Uterus (tissue), 4 donors: ENCODE data around the gene KIRREL3. TPM values are rescaled to one million over a fixed set of nuclear protein-coding genes. Genes with fewer than 3 reads are reported as not detected.

Experiments used
- DNase-seq, 2 donors: peaks; one replicate each; pipeline ENCODE4 v3.0.0-alpha.2; 2019 to 2020
- H3K27ac ChIP-seq, 2 donors: fragments of 200-600 bp; sonication (generic); 1 replicate in 1 of 2; 2 replicates in 1 of 2; pipeline ENCODE4 v1.5.1; 2016 to 2018
- H3K27me3 ChIP-seq, 2 donors: fragments of 200-600 bp; sonication (generic); one replicate each; pipeline ENCODE4 v1.5.1; 2018 to 2019; ENCODE audit warnings: control low read depth in 1 of 2
- H3K36me3 ChIP-seq, 2 donors: fragments of 200-600 bp; sonication (generic); one replicate each; pipeline ENCODE4 v1.5.1; 2019; ENCODE audit warnings: control low read depth in 1 of 2
- H3K4me1 ChIP-seq, 2 donors: fragments of 200-600 bp; sonication (generic); one replicate each; pipeline ENCODE4 v1.5.1; 2018 to 2019; ENCODE audit warnings: control low read depth in 1 of 2
- H3K4me3 ChIP-seq, 2 donors: fragments of 200-600 bp; sonication (generic); 1 replicate in 1 of 2; 2 replicates in 1 of 2; pipeline ENCODE4 v1.5.1; 2018 to 2019; ENCODE audit warnings: mild to moderate bottlenecking in 1 of 2
- H3K9me3 ChIP-seq, 2 donors: fragments of 200-600 bp; sonication (generic); one replicate each; pipeline ENCODE4 v1.5.1; 2019; ENCODE audit warnings: control low read depth in 1 of 2
- POLR2A ChIP-seq, 2 donors: fragments of 450-650 bp; IDR thresholded peaks; one replicate each; pipeline ENCODE4 v1.6.1; 2016; ENCODE audit warnings: antibody characterized with exemption in 2 of 2, mild to moderate bottlenecking in 1 of 2, moderate library complexity in 1 of 2
- intact Hi-C: fragments of 100-400 bp; cut with DNase I; formaldehyde crosslinking; loops from one replicate; pipeline ENCODE4 v1.15.1; 2023; ENCODE audit warnings: low total_unique reads
- total RNA-seq, 4 donors: library from RNA; depleted of rRNA in 3 of 4; stranded (reverse); fragments of >200 nt in 3 of 4; gene quantifications; one replicate each; pipeline versions ENCODE4 v1.1.0 to v1.2.4, GENCODE V29; 2014 to 2023
- TF ChIP-seq, protein P1 (sequence below), 4 experiments: fragments of 200-600 bp in 2 of 4; fragments of 450-650 bp in 2 of 4; sonication (generic) in 2 of 4; IDR thresholded peaks; one replicate each; pipeline ENCODE4 v1.5.1; 2016 to 2019; ENCODE audit warnings: antibody characterized with exemption in 4 of 4, mild to moderate bottlenecking in 2 of 4, moderate library complexity in 1 of 4
- donor health status: DM: yes; HTN: yes; CAD: no.

Gene KIRREL3
- total RNA-seq, 4 donors from 2014 or later = 10.0 TPM; not detected in 3

DNA sequence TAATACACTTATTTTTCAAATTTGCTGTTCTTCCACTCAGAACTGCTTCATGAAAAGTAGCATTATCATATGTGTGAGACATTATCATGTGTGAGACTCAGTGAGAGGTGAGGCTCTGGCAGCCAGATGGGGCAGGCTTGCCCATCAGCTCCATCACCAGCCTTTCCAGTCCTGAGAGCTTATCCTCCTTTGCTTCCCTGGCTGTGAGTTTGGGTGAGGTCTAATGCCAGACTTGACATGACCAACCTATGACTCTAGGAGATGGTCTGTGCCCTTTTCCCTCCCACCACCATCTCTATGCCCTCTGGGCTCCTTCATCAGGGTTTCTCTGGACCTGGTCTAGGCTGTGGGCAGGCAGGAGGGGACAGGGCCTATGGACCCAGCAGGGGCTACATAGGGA is 145.0 kb downstream of the KIRREL3 start:
- TF ChIP-seq POLR2A (IDR thresholded peaks at IDR 0.05) = no peak
- TF ChIP-seq, protein P1, sequence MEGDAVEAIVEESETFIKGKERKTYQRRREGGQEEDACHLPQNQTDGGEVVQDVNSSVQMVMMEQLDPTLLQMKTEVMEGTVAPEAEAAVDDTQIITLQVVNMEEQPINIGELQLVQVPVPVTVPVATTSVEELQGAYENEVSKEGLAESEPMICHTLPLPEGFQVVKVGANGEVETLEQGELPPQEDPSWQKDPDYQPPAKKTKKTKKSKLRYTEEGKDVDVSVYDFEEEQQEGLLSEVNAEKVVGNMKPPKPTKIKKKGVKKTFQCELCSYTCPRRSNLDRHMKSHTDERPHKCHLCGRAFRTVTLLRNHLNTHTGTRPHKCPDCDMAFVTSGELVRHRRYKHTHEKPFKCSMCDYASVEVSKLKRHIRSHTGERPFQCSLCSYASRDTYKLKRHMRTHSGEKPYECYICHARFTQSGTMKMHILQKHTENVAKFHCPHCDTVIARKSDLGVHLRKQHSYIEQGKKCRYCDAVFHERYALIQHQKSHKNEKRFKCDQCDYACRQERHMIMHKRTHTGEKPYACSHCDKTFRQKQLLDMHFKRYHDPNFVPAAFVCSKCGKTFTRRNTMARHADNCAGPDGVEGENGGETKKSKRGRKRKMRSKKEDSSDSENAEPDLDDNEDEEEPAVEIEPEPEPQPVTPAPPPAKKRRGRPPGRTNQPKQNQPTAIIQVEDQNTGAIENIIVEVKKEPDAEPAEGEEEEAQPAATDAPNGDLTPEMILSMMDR (IDR thresholded peaks at IDR 0.05) = no peak
- intact Hi-C loops = no loop called here
- H3K9me3 ChIP-seq = no peaks in the 10 kb centered on the region
- no peaks in the 10 kb centered on the region for H3K36me3 ChIP-seq
- H3K27ac ChIP-seq = no peak overlapping the region
- no peak for DNase-seq
- no peak overlapping the region for H3K4me3 ChIP-seq
- no peaks in the 10 kb centered on the region for H3K27me3 ChIP-seq
- no peaks in the 10 kb centered on the region for H3K4me1 ChIP-seq

- Histone ChIP-seq H3K27ac (no peak overlapping the region), H3K27me3 (no peaks in the 10 kb centered on the region), H3K36me3 (no peaks in the 10 kb centered on the region), H3K4me3 (no peak overlapping the region), H3K4me1 (no peaks in the 10 kb centered on the region), H3K9me3 (no peaks in the 10 kb centered on the region)
- DNase-seq = no peak
- TF ChIP-seq POLR2A (IDR thresholded peaks at IDR 0.05) = no peak
- TF ChIP-seq, protein P1 (IDR thresholded peaks at IDR 0.05) = no peak
- intact Hi-C loops = no loop called here
Observed at GRCh38 chr11:126853732-126854131, 146.8 kb downstream of the KIRREL3 start.

GRCh38 chr11:126844789-126845188 is 155.8 kb downstream of the KIRREL3 start:
- H3K4me3 ChIP-seq = no peak overlapping the region
- H3K27ac ChIP-seq = no peak overlapping the region
- no peak for DNase-seq
- H3K4me1 ChIP-seq = no peaks in the 10 kb centered on the region
- H3K36me3 ChIP-seq = no peaks in the 10 kb centered on the region
- no peaks in the 10 kb centered on the region for H3K9me3 ChIP-seq
- TF ChIP-seq POLR2A (IDR thresholded peaks at IDR 0.05) = no peak
- intact Hi-C loops = no loop called here
- H3K27me3 ChIP-seq = no peaks in the 10 kb centered on the region

DNA sequence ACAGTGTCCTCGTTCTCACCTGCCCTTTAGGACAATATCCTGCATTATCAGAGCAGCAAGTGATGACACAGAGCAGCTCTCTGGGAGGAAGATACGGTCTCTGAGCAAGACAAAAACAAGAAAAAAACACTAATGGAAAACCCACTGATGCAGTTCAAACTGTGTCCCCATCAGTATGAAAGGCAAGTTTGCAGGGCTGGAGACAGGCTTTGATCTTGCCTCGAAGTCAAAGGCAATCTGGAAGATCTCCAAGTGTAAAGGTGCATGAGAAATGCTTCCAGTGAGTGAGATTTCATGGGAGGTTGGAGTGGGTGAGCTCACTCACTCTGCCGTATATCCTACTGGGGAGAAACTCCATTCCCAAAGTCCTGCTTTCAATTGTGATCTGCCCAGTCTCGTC is 157.5 kb downstream of the KIRREL3 start:
- Histone ChIP-seq H3K9me3 (no peaks in the 10 kb centered on the region), H3K36me3 (no peaks in the 10 kb centered on the region), H3K27me3 (no peaks in the 10 kb centered on the region), H3K4me1 (no peaks in the 10 kb centered on the region), H3K4me3 (no peak overlapping the region), H3K27ac (no peak overlapping the region)
- intact Hi-C loops = no loop called here
- TF ChIP-seq POLR2A (IDR thresholded peaks at IDR 0.05) = no peak
- TF ChIP-seq, protein P1 (IDR thresholded peaks at IDR 0.05) = no peak
- no peak for DNase-seq

GRCh38 chr11:126841999-126842398 is 158.6 kb downstream of the KIRREL3 start:
- Histone ChIP-seq H3K27ac (no peak overlapping the region), H3K36me3 (no peaks in the 10 kb centered on the region), H3K4me1 (no peaks in the 10 kb centered on the region), H3K27me3 (no peaks in the 10 kb centered on the region), H3K4me3 (no peak overlapping the region), H3K9me3 (no peaks in the 10 kb centered on the region)
- TF ChIP-seq POLR2A (IDR thresholded peaks at IDR 0.05) = no peak
- TF ChIP-seq, protein P1 (IDR thresholded peaks at IDR 0.05) = no peak
- intact Hi-C loops = no loop called here
- DNase-seq = no peak

- TF ChIP-seq, protein P1 (IDR thresholded peaks at IDR 0.05) = no peak
- no peak for TF ChIP-seq POLR2A (IDR thresholded peaks at IDR 0.05)
- no peaks in the 10 kb centered on the region for H3K36me3 ChIP-seq
- H3K27me3 ChIP-seq = no peaks in the 10 kb centered on the region
- no peak overlapping the region for H3K27ac ChIP-seq
- DNase-seq = no peak
- intact Hi-C loops = no loop called here
- no peaks in the 10 kb centered on the region for H3K9me3 ChIP-seq
- H3K4me1 ChIP-seq = no peaks in the 10 kb centered on the region
- no peak overlapping the region for H3K4me3 ChIP-seq
Observed at GRCh38 chr11:126840975-126841374, 159.6 kb downstream of the KIRREL3 start.
